ENCODE measurements around the gene PITPNB.

PITPNB gene

GRCh38 chr22:27919222-27919941 is at the start of gene PITPNB:
Gene PITPNB, minus strand, starts transcription at chr22:27919256. Its CDS starts 65 bp downstream, at chr22:27919191.
- peak; percentile 96 to 99 (median 97) for DNase-seq (ENCODE audit: low read depth in 2 of 3, low spot score in 2 of 3)

- no peak for DNase-seq (ENCODE audit: low read depth in 2 of 3, low spot score in 2 of 3)
Measured at GRCh38 chr22:27966168-27967064, 47.4 kb upstream of the PITPNB start.

GRCh38 chr22:27962268-27963044 is 43.4 kb upstream of the PITPNB start:
- DNase-seq (ENCODE audit: low read depth in 2 of 3, low spot score in 2 of 3), result no peak

GRCh38 chr22:27961680-27962079 is 42.6 kb upstream of the PITPNB start:
- DNase-seq (ENCODE audit: low read depth in 2 of 3, low spot score in 2 of 3), result no peak

GRCh38 chr22:27961182-27961581 is 42.1 kb upstream of the PITPNB start:
- DNase-seq (ENCODE audit: low read depth in 2 of 3, low spot score in 2 of 3), result no peak

GRCh38 chr22:27959335-27960090 is 40.5 kb upstream of the PITPNB start:
- no peak for DNase-seq (ENCODE audit: low read depth in 2 of 3, low spot score in 2 of 3)

- DNase-seq (ENCODE audit: low read depth in 2 of 3, low spot score in 2 of 3), result no peak
Measured at GRCh38 chr22:27952779-27953178, 33.7 kb upstream of the PITPNB start.

GRCh38 chr22:27952091-27952490 is 33.0 kb upstream of the PITPNB start:
- no peak for DNase-seq (ENCODE audit: low read depth in 2 of 3, low spot score in 2 of 3)

GRCh38 chr22:27949421-27949820 is 30.4 kb upstream of the PITPNB start:
- DNase-seq (ENCODE audit: low read depth in 2 of 3, low spot score in 2 of 3), result no peak

GRCh38 chr22:27948569-27948968 is 29.5 kb upstream of the PITPNB start:
- no peak for DNase-seq (ENCODE audit: low read depth in 2 of 3, low spot score in 2 of 3)

GRCh38 chr22:27947448-27947847 is 28.4 kb upstream of the PITPNB start:
- DNase-seq (ENCODE audit: low read depth in 2 of 3, low spot score in 2 of 3), result no peak

GRCh38 chr22:27941143-27941542 is 22.1 kb upstream of the PITPNB start:
- no peak for DNase-seq (ENCODE audit: low read depth in 2 of 3, low spot score in 2 of 3)

- no peak for DNase-seq (ENCODE audit: low read depth in 2 of 3, low spot score in 2 of 3)
Measured at GRCh38 chr22:27937453-27937852, 18.4 kb upstream of the PITPNB start.

- DNase-seq (ENCODE audit: low read depth in 2 of 3, low spot score in 2 of 3), result no peak
Measured at GRCh38 chr22:27935897-27936296, 16.8 kb upstream of the PITPNB start.

GRCh38 chr22:27934069-27934468 is 15.0 kb upstream of the PITPNB start:
- DNase-seq (ENCODE audit: low read depth in 2 of 3, low spot score in 2 of 3), result no peak

GRCh38 chr22:27933186-27933983 is 14.3 kb upstream of the PITPNB start:
- DNase-seq (ENCODE audit: low read depth in 2 of 3, low spot score in 2 of 3), result no peak

- DNase-seq (ENCODE audit: low read depth in 2 of 3, low spot score in 2 of 3), result no peak
Measured at GRCh38 chr22:27930331-27931060, 11.4 kb upstream of the PITPNB start.

GRCh38 chr22:27927608-27928007 is 8.6 kb upstream of the PITPNB start:
- no peak for DNase-seq (ENCODE audit: low read depth in 2 of 3, low spot score in 2 of 3)

- DNase-seq (ENCODE audit: low read depth in 2 of 3, low spot score in 2 of 3), result no peak
Measured at GRCh38 chr22:27925331-27925730, 6.3 kb upstream of the PITPNB start.
